Nephron (organoid): ENCODE measurements around the gene PACS1.

ENCODE experiments used
- H3K27ac Mint-ChIP-seq, 3 experiments: 2 replicates each; pipeline ENCODE4 v1.8.0; 2020; ENCODE audit warnings: mixed read lengths in 3 of 3, mild to moderate bottlenecking in 2 of 3, moderate library complexity in 1 of 3
- H3K27me3 Mint-ChIP-seq: 2 replicates; pipeline ENCODE4 v1.8.0; 2021; ENCODE audit warnings: low read depth, mild to moderate bottlenecking, moderate library complexity, mixed read lengths
- H3K36me3 Mint-ChIP-seq: 2 replicates; pipeline ENCODE4 v1.8.0; 2020; ENCODE audit warnings: low read depth, mixed read lengths
- H3K4me1 Mint-ChIP-seq: 2 replicates; pipeline ENCODE4 v1.8.0; 2020; ENCODE audit warnings: mixed read lengths
- H3K4me3 Mint-ChIP-seq, 3 experiments: 2 replicates each; pipeline ENCODE4 v1.8.0; 2020; ENCODE audit warnings: mild to moderate bottlenecking in 3 of 3, mixed read lengths in 3 of 3, moderate library complexity in 2 of 3
- H3K9me3 Mint-ChIP-seq: 2 replicates; pipeline ENCODE4 v1.8.0; 2020; ENCODE audit warnings: mixed read lengths
- CTCF ChIP-seq, 3 experiments: fragments of 200-600 bp; sonication (generic); IDR thresholded peaks; one replicate each; pipeline ENCODE4 v1.5.0; 2021; ENCODE audit warnings: antibody characterized with exemption in 3 of 3; ENCODE audit not compliant: unreplicated experiment in 3 of 3

PACS1 gene

GRCh38 chr11:66281776-66282467, 211.8 kb downstream of the PACS1 start:
- Mint-ChIP-seq H3K4me3 (peak overlapping the region in 2 of 3 experiments; percentile 30 to 37), H3K27ac (no peak overlapping the region), H3K4me1 (peaks cover 16% of the 10 kb centered on the region), H3K36me3 (no peaks in the 10 kb centered on the region), H3K27me3 (peaks cover 4% of the 10 kb centered on the region), H3K9me3 (no peaks in the 10 kb centered on the region)
- no peak for TF ChIP-seq CTCF (IDR thresholded peaks at IDR 0.05; ENCODE audit: unreplicated experiment in 3 of 3)

DNA sequence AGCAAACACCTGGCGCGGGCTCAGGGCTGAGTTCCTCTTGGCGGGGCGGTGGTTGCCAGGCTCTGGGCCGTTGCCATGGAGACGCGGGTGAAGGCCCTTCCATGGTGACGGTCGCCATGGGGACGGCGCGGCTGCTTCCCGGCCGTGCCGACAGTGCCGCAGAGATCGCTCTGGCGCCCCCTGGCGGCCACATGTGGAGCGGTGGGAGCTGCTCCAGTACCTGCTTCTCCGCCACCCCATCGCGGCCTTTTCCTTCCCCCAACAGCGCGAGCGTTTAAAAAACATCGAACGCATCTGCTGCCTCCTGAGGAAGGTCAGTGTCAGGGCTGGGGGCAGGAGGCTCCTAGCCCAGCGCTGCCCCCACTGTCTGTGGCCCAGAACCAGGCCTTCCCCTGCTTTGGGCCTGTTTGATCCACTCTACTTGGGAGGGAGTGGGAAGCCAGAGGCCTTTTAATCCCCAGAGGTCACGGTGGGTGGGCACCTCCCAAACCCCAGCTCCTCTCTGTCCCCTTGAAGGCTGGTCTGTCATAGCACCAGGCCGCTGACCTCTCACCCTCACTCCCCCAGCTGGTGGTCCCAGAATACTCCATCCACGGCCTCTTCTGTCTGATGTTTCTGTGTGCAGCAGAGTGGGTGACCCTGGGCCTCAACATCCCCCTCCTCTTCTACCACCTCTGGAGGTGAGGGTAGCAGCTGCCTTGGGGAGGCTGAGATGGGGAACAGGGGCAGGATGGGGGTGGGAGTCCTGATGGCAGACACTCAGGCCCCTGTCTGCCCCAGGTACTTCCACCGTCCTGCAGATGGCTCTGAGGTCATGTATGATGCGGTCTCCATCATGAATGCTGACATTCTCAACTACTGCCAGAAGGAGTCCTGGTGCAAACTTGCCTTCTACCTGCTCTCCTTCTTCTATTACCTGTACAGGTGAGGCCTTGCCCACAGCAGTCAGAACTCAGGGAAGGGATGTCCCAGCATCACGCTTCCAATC, 212.7 kb downstream of the PACS1 start:
- Mint-ChIP-seq H3K27me3 (peaks cover 4% of the 10 kb centered on the region), H3K27ac (no peak overlapping the region), H3K36me3 (no peaks in the 10 kb centered on the region), H3K4me1 (peaks cover 16% of the 10 kb centered on the region), H3K9me3 (no peaks in the 10 kb centered on the region), H3K4me3 (peak overlapping the region in 1 of 3 experiments; percentile 35)
- peak; percentile 95 to 96 (median 95) for TF ChIP-seq CTCF (IDR thresholded peaks at IDR 0.05; ENCODE audit: unreplicated experiment in 3 of 3)

GRCh38 chr11:66283461-66284105, 213.5 kb downstream of the PACS1 start:
- H3K4me3 Mint-ChIP-seq: no peak overlapping the region
- peaks cover 4% of the 10 kb centered on the region for H3K27me3 Mint-ChIP-seq
- no peak for TF ChIP-seq CTCF (IDR thresholded peaks at IDR 0.05; ENCODE audit: unreplicated experiment in 3 of 3)
- peaks cover 16% of the 10 kb centered on the region for H3K4me1 Mint-ChIP-seq
- no peaks in the 10 kb centered on the region for H3K36me3 Mint-ChIP-seq
- no peak overlapping the region for H3K27ac Mint-ChIP-seq
- no peaks in the 10 kb centered on the region for H3K9me3 Mint-ChIP-seq

GRCh38 chr11:66284526-66285078, 214.5 kb downstream of the PACS1 start:
- H3K4me3 Mint-ChIP-seq: peak overlapping the region in 1 of 3 experiments; percentile 10
- H3K36me3 Mint-ChIP-seq: no peaks in the 10 kb centered on the region
- peaks cover 9% of the 10 kb centered on the region for H3K27me3 Mint-ChIP-seq
- peaks cover 21% of the 10 kb centered on the region for H3K4me1 Mint-ChIP-seq
- no peaks in the 10 kb centered on the region for H3K9me3 Mint-ChIP-seq
- TF ChIP-seq CTCF (IDR thresholded peaks at IDR 0.05; ENCODE audit: unreplicated experiment in 3 of 3): no peak
- no peak overlapping the region for H3K27ac Mint-ChIP-seq

- Mint-ChIP-seq H3K4me1 (peaks cover 21% of the 10 kb centered on the region), H3K4me3 (peak overlapping the region in 1 of 3 experiments; percentile 33), H3K36me3 (no peaks in the 10 kb centered on the region), H3K27me3 (peaks cover 15% of the 10 kb centered on the region), H3K9me3 (no peaks in the 10 kb centered on the region), H3K27ac (peak overlapping the region in 1 of 3 experiments; percentile 18)
- TF ChIP-seq CTCF (IDR thresholded peaks at IDR 0.05; ENCODE audit: unreplicated experiment in 3 of 3): no peak
These were observed 215.3 kb downstream of the PACS1 start for GRCh38 chr11:66285250-66285947.
